G401 (cell line): Measurements from ENCODE around the gene CUX1. TPM values are rescaled to one million over a fixed set of nuclear protein-coding genes. Genes with fewer than 3 reads are reported as not detected.
A peak's percentile ranks its signal among the peaks of the same experiment; 100 is the strongest.

Experiments used
- DNase-seq: peaks from one replicate; pipeline ENCODE4 v3.0.0-alpha.2; 2015; ENCODE audit warnings: low spot score
- in situ Hi-C: cut with HindIII; loops from 2 replicates; pipeline ENCODE4 v1.10.0; 2016; ENCODE audit warnings: low sequenced_read_pairs, mixed read lengths
- total RNA-seq: library from RNA; depleted of rRNA; stranded (reverse); fragments of >200 nt; shearing (Covaris generic); gene quantifications from 2 replicates; pipeline ENCODE4 v1.2.3, GENCODE V29; 2014

Gene CUX1
- total RNA-seq, 1 experiment from 2014 or later, result 23.2 TPM

GRCh38 chr7:102188746-102189145 is 371.3 kb downstream of the CUX1 start:
- in situ Hi-C loops, result no loop called here
- no peak for DNase-seq

GRCh38 chr7:102189756-102190155 is 372.3 kb downstream of the CUX1 start:
- in situ Hi-C loops, result no loop called here
- peak; percentile 80 for DNase-seq

GRCh38 chr7:102190776-102191350 is 373.4 kb downstream of the CUX1 start:
- DNase-seq, result no peak
- in situ Hi-C loops, result no loop called here

GRCh38 chr7:102191556-102192379 is 374.3 kb downstream of the CUX1 start:
- DNase-seq, result no peak
- in situ Hi-C loops, result no loop called here

- in situ Hi-C loops, result no loop called here
- no peak for DNase-seq
These were observed 375.4 kb downstream of the CUX1 start for GRCh38 chr7:102192790-102193189.

- in situ Hi-C loops, result no loop called here
- DNase-seq, result no peak
These were observed 376.4 kb downstream of the CUX1 start for GRCh38 chr7:102193806-102194205.

GRCh38 chr7:102195361-102195760 is 377.9 kb downstream of the CUX1 start:
- DNase-seq, result no peak
- in situ Hi-C loops, result no loop called here

GRCh38 chr7:102196028-102196427 is 378.6 kb downstream of the CUX1 start:
- DNase-seq, result no peak

GRCh38 chr7:102197161-102197560 is 379.7 kb downstream of the CUX1 start:
- in situ Hi-C loops, result no loop called here
- peak; percentile 37 for DNase-seq

More at GRCh38 chr7:102196028-102196427, 378.6 kb downstream of the CUX1 start:
- in situ Hi-C loops, result no loop called here

- in situ Hi-C loops, result no loop called here
- no peak for DNase-seq
These were observed 380.2 kb downstream of the CUX1 start for GRCh38 chr7:102197599-102197998.

- in situ Hi-C loops, result no loop called here
- no peak for DNase-seq
These were observed 381.1 kb downstream of the CUX1 start for GRCh38 chr7:102198417-102198956.

- in situ Hi-C loops, result no loop called here
- no peak for DNase-seq
These were observed 384.1 kb downstream of the CUX1 start for GRCh38 chr7:102201576-102201975.

- DNase-seq, result peak; percentile 46
- in situ Hi-C loops, result no loop called here
These were observed 385.1 kb downstream of the CUX1 start for GRCh38 chr7:102202556-102202955.

GRCh38 chr7:102203218-102203617 is 385.8 kb downstream of the CUX1 start:
- in situ Hi-C loops, result no loop called here
- DNase-seq, result no peak

- no peak for DNase-seq
- in situ Hi-C loops, result no loop called here
These were observed 386.8 kb downstream of the CUX1 start for GRCh38 chr7:102204212-102204611.

GRCh38 chr7:102205915-102206314 is 388.5 kb downstream of the CUX1 start:
- no peak for DNase-seq

GRCh38 chr7:102208826-102209225 is 391.4 kb downstream of the CUX1 start:
- in situ Hi-C loops, result no loop called here
- DNase-seq, result peak; percentile 94

More at GRCh38 chr7:102205915-102206314, 388.5 kb downstream of the CUX1 start:
- in situ Hi-C loops, result no loop called here

GRCh38 chr7:102210787-102211186 is 393.4 kb downstream of the CUX1 start:
- in situ Hi-C loops, result no loop called here

GRCh38 chr7:102211590-102212550 is 394.4 kb downstream of the CUX1 start:
- in situ Hi-C loops, result no loop called here
- DNase-seq, result no peak

More at GRCh38 chr7:102210787-102211186, 393.4 kb downstream of the CUX1 start:
- no peak for DNase-seq
